Measurements from ENCODE around the gene CSAD.

CSAD gene

DNA sequence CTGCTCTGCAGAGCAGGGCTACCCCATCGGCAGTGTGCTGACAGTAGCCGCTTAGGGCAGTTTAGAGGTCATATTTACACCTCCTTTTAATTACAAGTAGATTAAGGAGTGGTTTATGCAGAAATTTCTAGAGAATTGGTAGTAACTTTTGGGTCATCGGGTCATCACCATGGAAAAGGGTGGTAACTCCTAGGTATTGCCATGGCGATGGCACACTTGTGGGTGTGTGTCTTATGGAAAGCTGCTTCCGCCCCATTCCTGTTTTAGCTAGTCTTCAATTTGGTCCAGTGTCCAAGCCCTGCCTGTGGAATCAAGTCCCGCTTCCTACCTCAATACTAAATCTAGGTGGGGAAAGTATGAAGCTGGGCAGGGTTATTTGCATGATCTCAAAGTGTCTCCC lies 29.7 kb downstream of the CSAD start:
- no peak for DNase-seq (ENCODE audit: low read depth)
- TF ChIP-seq, protein P1, sequence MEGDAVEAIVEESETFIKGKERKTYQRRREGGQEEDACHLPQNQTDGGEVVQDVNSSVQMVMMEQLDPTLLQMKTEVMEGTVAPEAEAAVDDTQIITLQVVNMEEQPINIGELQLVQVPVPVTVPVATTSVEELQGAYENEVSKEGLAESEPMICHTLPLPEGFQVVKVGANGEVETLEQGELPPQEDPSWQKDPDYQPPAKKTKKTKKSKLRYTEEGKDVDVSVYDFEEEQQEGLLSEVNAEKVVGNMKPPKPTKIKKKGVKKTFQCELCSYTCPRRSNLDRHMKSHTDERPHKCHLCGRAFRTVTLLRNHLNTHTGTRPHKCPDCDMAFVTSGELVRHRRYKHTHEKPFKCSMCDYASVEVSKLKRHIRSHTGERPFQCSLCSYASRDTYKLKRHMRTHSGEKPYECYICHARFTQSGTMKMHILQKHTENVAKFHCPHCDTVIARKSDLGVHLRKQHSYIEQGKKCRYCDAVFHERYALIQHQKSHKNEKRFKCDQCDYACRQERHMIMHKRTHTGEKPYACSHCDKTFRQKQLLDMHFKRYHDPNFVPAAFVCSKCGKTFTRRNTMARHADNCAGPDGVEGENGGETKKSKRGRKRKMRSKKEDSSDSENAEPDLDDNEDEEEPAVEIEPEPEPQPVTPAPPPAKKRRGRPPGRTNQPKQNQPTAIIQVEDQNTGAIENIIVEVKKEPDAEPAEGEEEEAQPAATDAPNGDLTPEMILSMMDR (IDR thresholded peaks at IDR 0.05; ENCODE audit: control insufficient read depth, insufficient read depth, low read depth, low read length, missing control alignments) = no peak
- H3K4me3 ChIP-seq (ENCODE audit: control insufficient read depth, low read depth, low read length) = no peak overlapping the region

DNA sequence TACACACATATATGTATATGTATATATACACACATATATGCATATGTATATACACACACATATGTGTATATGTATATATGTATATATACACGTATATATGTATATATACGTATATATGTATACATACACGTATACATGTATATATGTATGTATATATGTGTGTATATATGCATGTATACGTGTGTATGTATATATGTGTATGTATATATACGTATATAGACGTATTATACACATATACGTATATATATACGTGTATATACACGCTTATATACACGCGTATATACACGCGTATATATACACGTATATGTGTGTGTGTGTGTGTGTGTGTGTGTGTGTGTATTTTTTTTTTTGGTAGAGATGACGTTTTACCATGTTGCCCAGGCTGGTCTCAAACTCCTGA lies 33.1 kb downstream of the CSAD start:
- TF ChIP-seq, protein P1 (IDR thresholded peaks at IDR 0.05; ENCODE audit: control insufficient read depth, insufficient read depth, low read depth, low read length, missing control alignments) = no peak
- H3K4me3 ChIP-seq (ENCODE audit: control insufficient read depth, low read depth, low read length) = no peak overlapping the region
- no peak for DNase-seq (ENCODE audit: low read depth)

DNA sequence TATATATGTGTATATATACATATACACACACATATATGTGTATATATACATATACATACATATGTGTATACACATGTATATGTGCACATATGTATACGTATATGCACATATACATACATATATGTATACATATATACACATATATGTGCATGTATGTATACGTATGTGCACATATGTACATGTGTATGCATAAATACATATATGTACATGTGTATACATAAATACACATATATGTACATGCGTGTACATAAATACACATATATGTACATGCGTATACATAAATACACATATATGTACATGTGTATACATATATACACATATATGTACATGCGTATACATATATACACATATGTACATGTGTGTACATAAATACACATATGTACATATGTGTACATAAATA lies 33.5 kb downstream of the CSAD start:
- no peak overlapping the region for H3K4me3 ChIP-seq (ENCODE audit: control insufficient read depth, low read depth, low read length)
- TF ChIP-seq, protein P1 (IDR thresholded peaks at IDR 0.05; ENCODE audit: control insufficient read depth, insufficient read depth, low read depth, low read length, missing control alignments) = no peak
- no peak for DNase-seq (ENCODE audit: low read depth)

DNA sequence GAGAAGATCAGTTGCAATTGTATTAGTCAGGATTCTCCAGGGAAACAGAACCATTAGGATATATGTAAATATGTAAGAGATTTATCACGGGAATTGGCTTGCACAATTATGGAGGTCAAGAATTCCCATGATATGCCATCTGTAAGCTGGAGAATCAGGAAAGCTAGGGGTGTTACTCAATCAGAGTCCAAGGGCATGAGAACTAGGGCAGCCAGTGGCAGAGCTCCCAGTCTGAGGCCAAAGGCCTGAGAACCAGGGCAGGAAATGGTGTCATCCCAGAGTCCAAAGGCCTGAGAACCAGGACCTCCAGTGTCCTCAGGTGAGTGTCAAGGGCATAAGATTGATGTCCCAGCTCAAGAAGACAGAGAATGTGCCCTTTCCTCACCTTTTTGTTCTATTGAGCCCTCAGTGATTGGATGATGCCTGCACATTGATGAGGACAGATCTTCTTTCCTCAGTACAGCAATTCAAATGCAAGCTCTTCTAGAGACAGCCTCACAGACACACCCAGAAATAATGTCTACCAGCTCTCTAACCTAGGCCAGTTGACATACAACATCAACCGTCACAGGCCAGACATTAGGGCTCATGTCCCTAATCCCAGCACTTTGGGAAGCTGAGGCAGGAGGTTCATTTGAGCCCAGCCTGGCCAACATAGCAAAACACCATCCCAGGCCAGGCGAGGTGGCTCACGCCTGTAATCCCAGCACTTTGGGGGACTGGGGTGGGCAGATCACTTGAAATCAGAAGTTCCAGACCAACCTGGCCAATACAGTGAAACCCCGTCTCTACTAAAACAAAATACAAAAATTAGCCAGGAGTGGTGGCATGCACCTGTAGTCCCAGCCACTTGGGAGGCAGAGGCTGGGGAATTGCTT lies 35.1 kb downstream of the CSAD start:
- TF ChIP-seq, protein P1 (IDR thresholded peaks at IDR 0.05; ENCODE audit: control insufficient read depth, insufficient read depth, low read depth, low read length, missing control alignments) = no peak
- H3K4me3 ChIP-seq (ENCODE audit: control insufficient read depth, low read depth, low read length) = no peak overlapping the region
- peak; percentile 27 for DNase-seq (ENCODE audit: low read depth)

DNA sequence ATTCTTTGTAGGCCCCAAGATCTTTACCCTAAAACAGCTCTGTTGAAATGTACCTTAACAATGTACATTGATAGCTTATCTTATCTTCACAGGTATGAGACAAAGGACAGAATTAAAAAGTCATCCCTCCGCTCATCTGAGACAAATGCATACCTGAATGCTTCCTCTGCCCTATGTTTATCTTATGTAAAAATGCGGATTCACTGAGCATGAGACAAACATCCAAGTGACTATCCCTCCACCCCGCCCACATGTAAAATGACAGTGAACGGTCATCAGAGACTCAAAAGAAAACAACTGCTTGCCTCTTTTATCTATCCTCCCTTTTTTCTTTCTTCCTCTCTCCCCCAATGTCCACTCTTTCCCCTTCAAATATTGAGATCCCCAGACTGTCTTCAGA lies 37.4 kb downstream of the CSAD start:
- H3K4me3 ChIP-seq (ENCODE audit: control insufficient read depth, low read depth, low read length) = no peak overlapping the region
- DNase-seq (ENCODE audit: low read depth) = no peak
- TF ChIP-seq, protein P1 (IDR thresholded peaks at IDR 0.05; ENCODE audit: control insufficient read depth, insufficient read depth, low read depth, low read length, missing control alignments) = no peak

DNA sequence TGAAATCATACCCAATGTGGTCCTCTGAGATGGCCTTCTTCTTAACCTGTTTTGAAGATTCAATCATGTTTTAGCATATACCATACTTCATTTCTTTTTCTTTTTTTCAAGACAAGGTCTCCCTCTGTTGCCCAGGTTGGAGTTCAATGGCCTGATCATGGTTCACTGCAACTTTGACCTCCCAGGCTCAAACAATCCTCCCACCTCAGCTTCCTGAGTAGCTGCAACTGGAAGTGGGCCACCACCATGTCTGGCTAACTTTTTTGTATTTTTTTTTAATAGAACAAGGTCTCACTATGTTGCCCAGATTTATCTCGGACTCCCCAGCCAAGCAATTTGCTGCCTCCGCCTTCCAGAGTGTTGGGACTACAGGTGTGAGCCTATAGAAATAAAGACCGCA lies 47.0 kb downstream of the CSAD start:
- TF ChIP-seq, protein P1 (IDR thresholded peaks at IDR 0.05; ENCODE audit: control insufficient read depth, insufficient read depth, low read depth, low read length, missing control alignments) = no peak
- H3K4me3 ChIP-seq (ENCODE audit: control insufficient read depth, low read depth, low read length) = no peak overlapping the region
- DNase-seq (ENCODE audit: low read depth) = no peak
